ENCODE data around the gene IRF2BP1.

The IRF2BP1 gene

GRCh38 chr19:45862564-45863334 lies 23.2 kb downstream of the IRF2BP1 start, which contains the start of gene SYMPK:
SYMPK (minus strand) TSS chr19:45863147; CDS start chr19:45854495, 8,652 bp downstream.
- H3K18ac ChIP-seq (ENCODE audit: low read length), result peak within 1 kb of the TSS; percentile 97
- H3K23ac ChIP-seq (ENCODE audit: low read length), result peak within 1 kb of the TSS; percentile 91
- peak within 1 kb of the TSS; percentile 95 for H2AK5ac ChIP-seq (ENCODE audit: low read length)
- peak within 1 kb of the TSS; percentile 82 for H3K27ac ChIP-seq (ENCODE audit: low read depth, low read length)
- H3K4me2 ChIP-seq (ENCODE audit: low read length), result peak within 1 kb of the TSS; percentile 93
- peak within 1 kb of the TSS; percentile 97 for H3K56ac ChIP-seq (ENCODE audit: low read length)
- H3K36me3 ChIP-seq (ENCODE audit: control insufficient read depth, insufficient read depth, low read length), result peaks cover 2% of the 10 kb centered on the region
- no peak within 1 kb of the TSS for H2BK15ac ChIP-seq (replicated peaks; ENCODE audit: low read depth)
- peak within 1 kb of the TSS; percentile 99 for H3K4me3 ChIP-seq (ENCODE audit: low read length)
- H4K8ac ChIP-seq (ENCODE audit: low read depth, low read length), result no peak within 1 kb of the TSS
- peaks cover 46% of the 10 kb centered on the region for H3K79me2 ChIP-seq (ENCODE audit: control insufficient read depth, insufficient read depth, low read length)
- H3K4me1 ChIP-seq (ENCODE audit: control insufficient read depth, low read depth, low read length), result peaks cover 9% of the 10 kb centered on the region
- WGBS (ENCODE audit: extremely low coverage, insufficient coverage, low lambda C conversion rate), result no CpG with 5 or more reads among the region's 65 CpGs
- H3K4ac ChIP-seq (ENCODE audit: low read depth, low read length), result peak within 1 kb of the TSS; percentile 83
- peaks cover 16% of the 10 kb centered on the region for H3K79me1 ChIP-seq (ENCODE audit: low read length)
- no peaks in the 10 kb centered on the region for H3K27me3 ChIP-seq (ENCODE audit: insufficient read depth, low read length, poor library complexity)
- H2BK120ac ChIP-seq (ENCODE audit: low read depth, low read length), result no peak within 1 kb of the TSS
- H3K9ac ChIP-seq (ENCODE audit: low read length), result peak within 1 kb of the TSS; percentile 86
- H2BK5ac ChIP-seq (ENCODE audit: low read length), result peak within 1 kb of the TSS; percentile 85
- DNase-seq, result peak; percentile 100
- H4K5ac ChIP-seq (ENCODE audit: low read length), result no peak within 1 kb of the TSS

- H2BK15ac ChIP-seq (replicated peaks; ENCODE audit: low read depth), result no peak overlapping the region
- H3K4me1 ChIP-seq (ENCODE audit: control insufficient read depth, low read depth, low read length), result peaks cover 9% of the 10 kb centered on the region
Observed at GRCh38 chr19:45862271-45862563, 23.7 kb downstream of the IRF2BP1 start.

DNA sequence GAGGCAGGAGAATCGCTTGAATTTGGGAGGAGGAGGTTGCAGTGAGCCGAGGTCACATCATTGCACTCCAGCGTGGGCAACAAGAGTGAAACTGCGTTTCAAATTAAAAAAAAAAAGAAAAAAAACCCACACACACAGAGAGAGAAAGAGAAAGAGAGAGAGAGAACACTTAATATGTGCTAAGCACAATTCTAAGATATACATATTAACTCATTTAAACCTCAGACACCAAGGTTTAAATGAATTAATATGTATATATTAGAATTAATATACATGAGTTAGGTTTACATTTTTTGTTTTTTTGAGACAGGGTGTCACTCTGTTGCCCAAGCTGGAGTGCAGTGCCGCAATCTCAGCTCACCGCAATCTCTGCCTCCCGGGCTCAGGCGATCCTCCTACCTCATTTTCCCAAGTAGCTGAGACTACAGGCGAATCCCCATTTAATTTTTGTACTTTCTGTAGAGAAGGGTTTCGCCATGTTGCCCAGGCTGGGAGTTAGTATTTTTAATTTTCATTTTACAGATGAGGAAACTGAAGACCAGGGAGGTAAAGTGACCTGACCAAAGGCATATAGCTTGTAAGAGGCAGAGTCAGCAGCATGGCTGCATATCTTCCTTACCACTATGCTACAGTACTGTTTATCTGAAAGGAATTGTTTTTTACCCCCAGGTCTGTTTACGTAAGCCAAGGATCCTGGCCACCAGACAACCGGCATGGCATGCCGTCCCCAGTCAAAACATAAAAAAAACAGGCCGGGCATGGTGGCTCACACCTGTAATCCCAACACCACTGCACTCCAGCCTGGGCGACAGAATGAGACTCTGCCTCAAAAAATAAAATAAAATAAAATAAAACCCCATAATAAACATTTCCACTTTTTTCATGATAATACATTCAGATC lies 25.3 kb downstream of the IRF2BP1 start:
- Histone ChIP-seq H3K27me3 (ENCODE audit: insufficient read depth, low read length, poor library complexity) (no peaks in the 10 kb centered on the region), H2BK120ac (ENCODE audit: low read depth, low read length) (no peak overlapping the region), H2BK15ac (replicated peaks; ENCODE audit: low read depth) (no peak overlapping the region), H3K56ac (ENCODE audit: low read length) (no peak overlapping the region), H3K36me3 (ENCODE audit: control insufficient read depth, insufficient read depth, low read length) (peaks cover 2% of the 10 kb centered on the region), H2BK5ac (ENCODE audit: low read length) (no peak overlapping the region), H3K23ac (ENCODE audit: low read length) (no peak overlapping the region), H3K27ac (ENCODE audit: low read depth, low read length) (no peak overlapping the region), H3K79me2 (ENCODE audit: control insufficient read depth, insufficient read depth, low read length) (peaks cover 41% of the 10 kb centered on the region), H3K9ac (ENCODE audit: low read length) (no peak overlapping the region), H4K8ac (ENCODE audit: low read depth, low read length) (no peak overlapping the region), H3K4ac (ENCODE audit: low read depth, low read length) (no peak overlapping the region), H3K79me1 (ENCODE audit: low read length) (peaks cover 16% of the 10 kb centered on the region), H3K4me3 (ENCODE audit: low read length) (no peak overlapping the region), H3K4me2 (ENCODE audit: low read length) (no peak overlapping the region), H3K18ac (ENCODE audit: low read length) (no peak overlapping the region), H2AK5ac (ENCODE audit: low read length) (no peak overlapping the region), H3K4me1 (ENCODE audit: control insufficient read depth, low read depth, low read length) (peaks cover 2% of the 10 kb centered on the region), H4K5ac (ENCODE audit: low read length) (no peak overlapping the region)
- no peak for DNase-seq
- no CpG with 5 or more reads among the region's 15 CpGs for WGBS (ENCODE audit: extremely low coverage, insufficient coverage, low lambda C conversion rate)

More at GRCh38 chr19:45862271-45862563, 23.7 kb downstream of the IRF2BP1 start:
- Histone ChIP-seq H3K4me2 (ENCODE audit: low read length) (peak overlapping the region; percentile 93), H4K5ac (ENCODE audit: low read length) (no peak overlapping the region), H2BK120ac (ENCODE audit: low read depth, low read length) (no peak overlapping the region), H3K27ac (ENCODE audit: low read depth, low read length) (no peak overlapping the region), H3K18ac (ENCODE audit: low read length) (no peak overlapping the region), H3K27me3 (ENCODE audit: insufficient read depth, low read length, poor library complexity) (no peaks in the 10 kb centered on the region), H4K8ac (ENCODE audit: low read depth, low read length) (no peak overlapping the region), H3K79me1 (ENCODE audit: low read length) (peaks cover 16% of the 10 kb centered on the region), H3K23ac (ENCODE audit: low read length) (no peak overlapping the region), H3K9ac (ENCODE audit: low read length) (peak overlapping the region; percentile 86), H3K79me2 (ENCODE audit: control insufficient read depth, insufficient read depth, low read length) (peaks cover 45% of the 10 kb centered on the region), H3K4ac (ENCODE audit: low read depth, low read length) (peak overlapping the region; percentile 83), H2AK5ac (ENCODE audit: low read length) (peak overlapping the region; percentile 59), H3K36me3 (ENCODE audit: control insufficient read depth, insufficient read depth, low read length) (peaks cover 2% of the 10 kb centered on the region), H3K56ac (ENCODE audit: low read length) (peak overlapping the region; percentile 97), H3K4me3 (ENCODE audit: low read length) (peak overlapping the region; percentile 99), H2BK5ac (ENCODE audit: low read length) (peak overlapping the region; percentile 6)
- DNase-seq, result no peak
- WGBS (ENCODE audit: extremely low coverage, insufficient coverage, low lambda C conversion rate), result no CpG with 5 or more reads among the region's 11 CpGs

GRCh38 chr19:45854167-45854778 lies 31.7 kb downstream of the IRF2BP1 start:
- no CpG with 5 or more reads among the region's 16 CpGs for WGBS (ENCODE audit: extremely low coverage, insufficient coverage, low lambda C conversion rate)
- H4K5ac ChIP-seq (ENCODE audit: low read length), result no peak overlapping the region
- DNase-seq, result no peak
- no peak overlapping the region for H2BK5ac ChIP-seq (ENCODE audit: low read length)
- H3K79me1 ChIP-seq (ENCODE audit: low read length), result peaks cover 12% of the 10 kb centered on the region
- H3K4ac ChIP-seq (ENCODE audit: low read depth, low read length), result no peak overlapping the region
- H3K18ac ChIP-seq (ENCODE audit: low read length), result no peak overlapping the region
- H3K4me3 ChIP-seq (ENCODE audit: low read length), result no peak overlapping the region
- H3K23ac ChIP-seq (ENCODE audit: low read length), result no peak overlapping the region
- H3K36me3 ChIP-seq (ENCODE audit: control insufficient read depth, insufficient read depth, low read length), result peaks cover 21% of the 10 kb centered on the region
- no peak overlapping the region for H3K9ac ChIP-seq (ENCODE audit: low read length)
- no peak overlapping the region for H3K27ac ChIP-seq (ENCODE audit: low read depth, low read length)
- H3K4me1 ChIP-seq (ENCODE audit: control insufficient read depth, low read depth, low read length), result no peaks in the 10 kb centered on the region
- H3K79me2 ChIP-seq (ENCODE audit: control insufficient read depth, insufficient read depth, low read length), result peaks cover 14% of the 10 kb centered on the region
- H4K8ac ChIP-seq (ENCODE audit: low read depth, low read length), result no peak overlapping the region
- no peak overlapping the region for H2AK5ac ChIP-seq (ENCODE audit: low read length)
- H3K4me2 ChIP-seq (ENCODE audit: low read length), result no peak overlapping the region
- no peak overlapping the region for H3K56ac ChIP-seq (ENCODE audit: low read length)
- H2BK15ac ChIP-seq (replicated peaks; ENCODE audit: low read depth), result no peak overlapping the region
- no peak overlapping the region for H2BK120ac ChIP-seq (ENCODE audit: low read depth, low read length)
- no peaks in the 10 kb centered on the region for H3K27me3 ChIP-seq (ENCODE audit: insufficient read depth, low read length, poor library complexity)

- peaks cover 24% of the 10 kb centered on the region for H3K36me3 ChIP-seq (ENCODE audit: control insufficient read depth, insufficient read depth, low read length)
- no peaks in the 10 kb centered on the region for H3K4me1 ChIP-seq (ENCODE audit: control insufficient read depth, low read depth, low read length)
- no peak overlapping the region for H3K4ac ChIP-seq (ENCODE audit: low read depth, low read length)
- no peak overlapping the region for H3K56ac ChIP-seq (ENCODE audit: low read length)
- H3K18ac ChIP-seq (ENCODE audit: low read length), result no peak overlapping the region
- no peak overlapping the region for H3K4me2 ChIP-seq (ENCODE audit: low read length)
- H2BK15ac ChIP-seq (replicated peaks; ENCODE audit: low read depth), result no peak overlapping the region
- H2BK5ac ChIP-seq (ENCODE audit: low read length), result no peak overlapping the region
- no peak overlapping the region for H3K9ac ChIP-seq (ENCODE audit: low read length)
- H3K27ac ChIP-seq (ENCODE audit: low read depth, low read length), result no peak overlapping the region
- H3K27me3 ChIP-seq (ENCODE audit: insufficient read depth, low read length, poor library complexity), result no peaks in the 10 kb centered on the region
- no peak overlapping the region for H3K23ac ChIP-seq (ENCODE audit: low read length)
- H2BK120ac ChIP-seq (ENCODE audit: low read depth, low read length), result no peak overlapping the region
- WGBS (ENCODE audit: extremely low coverage, insufficient coverage, low lambda C conversion rate), result no CpG with 5 or more reads among the region's 7 CpGs
- no peak overlapping the region for H3K4me3 ChIP-seq (ENCODE audit: low read length)
- no peak overlapping the region for H2AK5ac ChIP-seq (ENCODE audit: low read length)
- no peak overlapping the region for H4K5ac ChIP-seq (ENCODE audit: low read length)
- no peak for DNase-seq
- H3K79me1 ChIP-seq (ENCODE audit: low read length), result peaks cover 9% of the 10 kb centered on the region
- H3K79me2 ChIP-seq (ENCODE audit: control insufficient read depth, insufficient read depth, low read length), result peaks cover 9% of the 10 kb centered on the region
- no peak overlapping the region for H4K8ac ChIP-seq (ENCODE audit: low read depth, low read length)
Observed at GRCh38 chr19:45852983-45853382, 33.0 kb downstream of the IRF2BP1 start.

Measured in mesendoderm (in vitro differentiated cells).